Esophagus squamous epithelium (tissue), 4 donors: ENCODE data around the gene DNAAF5.

Experiments
- CTCF ChIP-seq, 6 experiments: fragments of 450-650 bp in 4 of 6; fragments of 200-600 bp in 2 of 6; sonication (generic) in 2 of 6; IDR thresholded peaks; one replicate each; pipeline ENCODE4 v1.5.1; 2016 to 2019; ENCODE audit warnings: antibody characterized with exemption in 6 of 6, mild to moderate bottlenecking in 4 of 6, moderate library complexity in 4 of 6
- POLR2A ChIP-seq, 4 donors: fragments of 450-650 bp; IDR thresholded peaks; one replicate each; pipeline ENCODE4 v1.6.1; 2017; ENCODE audit warnings: antibody characterized with exemption in 4 of 4, mild to moderate bottlenecking in 4 of 4, moderate library complexity in 3 of 4

- TF ChIP-seq POLR2A (IDR thresholded peaks at IDR 0.05) (no peak), CTCF (IDR thresholded peaks at IDR 0.05) (no peak)
Measured at GRCh38 chr7:780516-780915, 54.0 kb downstream of the DNAAF5 start.
